HG02981 (cell line): ENCODE data around the gene LGALS7.

Source experiments
- ATAC-seq: cut with Tn5 transposase; IDR thresholded peaks from one replicate; pipeline ENCODE4 v1.9.1; 2021; ENCODE audit warnings: mild to moderate bottlenecking, moderate library complexity; ENCODE audit not compliant: unreplicated experiment

LGALS7 gene

DNA sequence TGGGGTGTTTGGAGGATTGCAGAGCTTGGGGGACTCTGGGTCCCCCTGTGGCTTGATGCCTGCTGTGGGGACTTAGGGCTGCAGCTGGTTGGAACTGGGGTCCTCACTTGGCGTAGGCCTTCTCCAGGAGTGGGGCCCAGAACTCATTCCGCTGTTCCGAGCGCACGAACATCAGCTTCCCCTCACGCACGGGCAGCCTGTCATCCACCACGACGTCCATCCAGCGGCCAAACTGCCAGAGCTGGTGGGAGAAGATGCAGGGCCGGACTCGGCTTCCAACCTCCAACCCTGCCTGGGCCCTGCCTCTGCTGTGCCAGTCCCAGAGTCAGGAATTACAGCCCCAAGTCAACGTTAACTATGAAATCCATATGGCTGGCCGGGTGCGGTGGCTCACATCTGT lies 31.6 kb downstream of the LGALS7 start:
- no peak for ATAC-seq

DNA sequence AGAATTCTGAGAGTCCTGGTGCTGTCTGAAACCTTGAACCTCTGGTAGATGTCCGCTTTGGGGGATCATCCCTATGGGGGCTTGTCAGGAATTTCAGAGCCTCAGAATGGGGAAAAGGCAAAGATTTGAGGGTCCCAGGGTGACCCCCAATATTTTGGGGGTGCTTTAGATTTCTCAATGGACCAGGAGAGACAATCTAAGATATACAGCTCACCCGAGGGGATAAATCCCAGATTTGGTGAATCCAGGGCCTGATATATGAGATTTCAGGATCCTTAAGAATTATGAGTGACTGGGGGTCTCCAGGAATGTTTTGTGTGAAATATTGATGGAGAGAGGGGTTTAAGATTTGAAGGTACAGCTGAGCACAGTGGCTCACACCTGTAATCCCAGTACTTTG lies 32.4 kb downstream of the LGALS7 start:
- ATAC-seq: no peak

DNA sequence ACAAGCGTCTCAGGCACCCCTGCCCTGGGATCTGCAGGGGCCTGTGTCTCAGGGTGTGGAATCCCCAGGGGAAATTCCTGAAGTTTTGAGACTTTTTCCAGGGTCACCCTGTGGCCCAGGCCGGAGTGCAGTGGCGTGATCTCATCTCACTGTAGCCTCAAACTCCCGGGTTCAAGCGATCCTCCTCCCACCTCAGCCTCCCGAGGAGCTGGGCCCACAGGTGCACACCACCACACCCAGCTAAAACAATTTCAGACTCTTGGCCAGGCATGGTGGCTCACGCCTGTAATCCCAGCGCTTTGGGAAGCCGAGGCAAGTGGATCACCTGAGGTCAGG lies 33.1 kb downstream of the LGALS7 start:
- ATAC-seq: no peak

DNA sequence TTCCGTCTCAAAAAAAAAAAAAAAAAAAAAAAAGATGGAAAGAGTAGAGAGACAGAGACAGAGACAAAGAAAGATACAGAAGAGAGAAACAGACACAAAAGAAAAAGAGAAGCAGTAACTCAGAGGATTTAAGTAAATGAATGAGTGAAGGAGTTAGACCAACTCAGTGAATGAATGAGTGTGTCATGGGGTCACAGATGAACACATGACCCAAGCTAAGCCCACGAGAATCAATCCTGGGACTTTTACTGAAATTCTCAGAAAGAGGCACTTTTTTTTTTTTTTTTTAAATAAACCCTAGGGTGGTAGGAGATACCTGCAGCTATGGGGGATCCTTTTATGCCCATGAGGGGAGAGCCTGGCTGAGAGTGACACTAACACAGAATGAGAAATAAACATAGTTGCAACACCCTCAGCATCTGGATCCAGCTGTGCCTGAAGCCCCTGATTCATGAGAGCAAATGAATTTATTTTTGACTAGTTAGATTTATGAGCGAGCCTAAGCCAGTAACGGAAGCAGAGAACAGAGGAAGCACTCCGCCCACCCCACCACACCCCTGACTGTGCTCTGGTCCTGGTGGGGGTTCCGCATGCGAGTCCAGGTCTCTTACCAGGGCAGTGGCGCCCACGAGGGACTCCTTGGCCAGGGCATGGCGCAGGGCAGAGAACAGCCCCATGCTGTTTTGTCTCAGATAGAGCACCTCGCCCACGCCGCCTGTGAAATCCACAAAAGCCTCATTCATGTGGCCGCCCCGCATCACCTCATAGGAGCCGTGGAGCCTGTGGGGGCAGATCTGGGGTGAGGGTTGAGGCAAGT lies 33.7 kb downstream of the LGALS7 start:
- ATAC-seq: no peak

DNA sequence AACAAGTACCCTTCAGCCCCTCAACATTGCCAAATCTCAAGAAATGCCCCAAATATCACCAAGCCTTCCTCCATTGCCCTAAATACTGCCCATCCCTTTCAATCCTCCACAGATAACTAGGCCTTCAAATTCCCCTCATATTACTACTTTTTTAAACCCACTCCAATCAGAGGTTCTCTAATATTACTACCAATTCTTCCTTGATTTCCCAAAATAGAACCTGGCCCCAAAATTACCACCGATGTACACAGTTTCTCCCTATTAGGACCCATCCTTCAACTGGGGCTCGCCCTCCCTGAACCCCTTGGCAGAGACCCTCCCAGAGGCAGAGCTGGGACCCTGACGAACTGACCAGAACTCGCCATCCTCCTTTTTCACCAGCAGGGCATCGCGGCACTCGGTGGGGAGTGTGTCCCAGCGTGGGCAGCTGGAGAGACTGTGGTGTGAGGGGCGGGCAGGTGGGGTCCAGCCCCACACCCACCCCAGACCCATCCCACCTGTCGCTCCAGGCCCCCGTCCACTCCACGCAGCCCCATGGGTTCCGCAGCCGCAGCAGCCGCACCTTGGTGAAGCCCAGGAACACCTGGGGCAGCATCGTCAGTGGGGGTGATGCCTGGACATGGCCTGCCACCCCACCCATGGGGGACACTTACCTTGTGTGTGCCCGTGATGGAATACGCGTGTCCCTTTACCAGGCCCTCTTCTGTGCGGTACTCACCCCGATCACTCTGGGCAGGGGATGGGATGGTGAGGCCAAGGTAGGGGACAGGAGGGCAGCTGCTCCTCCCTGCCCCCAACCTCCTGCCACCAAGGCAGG lies 35.2 kb downstream of the LGALS7 start:
- ATAC-seq: no peak

DNA sequence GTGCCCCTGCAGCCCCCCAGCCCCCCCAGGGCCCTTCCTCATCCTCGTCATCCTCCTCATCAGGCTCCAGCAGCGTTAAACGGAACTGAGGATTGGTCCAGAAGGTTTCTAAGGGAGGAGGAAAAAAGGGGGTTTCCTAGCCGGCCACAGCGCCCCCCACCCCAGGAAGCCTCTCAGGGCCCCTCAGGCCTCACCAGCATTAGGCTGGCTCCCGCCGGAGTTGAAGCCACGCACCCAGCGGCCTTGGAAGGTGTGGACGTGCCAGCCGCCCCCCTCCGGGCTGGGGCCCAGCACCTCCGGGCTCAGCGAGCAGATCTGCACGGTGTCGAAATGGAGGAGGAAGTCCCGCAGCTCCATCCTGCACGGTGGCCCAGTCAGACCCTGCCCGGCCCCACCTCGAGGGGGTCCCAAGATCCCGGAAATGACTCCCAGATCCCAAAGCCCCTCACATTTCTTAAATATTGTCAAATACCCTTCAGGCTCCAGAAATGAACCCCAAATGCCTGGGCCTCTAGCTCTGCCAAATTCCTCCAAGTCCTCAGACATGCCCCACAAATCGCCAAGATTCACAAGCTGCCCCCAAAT lies 35.9 kb downstream of the LGALS7 start:
- no peak for ATAC-seq

DNA sequence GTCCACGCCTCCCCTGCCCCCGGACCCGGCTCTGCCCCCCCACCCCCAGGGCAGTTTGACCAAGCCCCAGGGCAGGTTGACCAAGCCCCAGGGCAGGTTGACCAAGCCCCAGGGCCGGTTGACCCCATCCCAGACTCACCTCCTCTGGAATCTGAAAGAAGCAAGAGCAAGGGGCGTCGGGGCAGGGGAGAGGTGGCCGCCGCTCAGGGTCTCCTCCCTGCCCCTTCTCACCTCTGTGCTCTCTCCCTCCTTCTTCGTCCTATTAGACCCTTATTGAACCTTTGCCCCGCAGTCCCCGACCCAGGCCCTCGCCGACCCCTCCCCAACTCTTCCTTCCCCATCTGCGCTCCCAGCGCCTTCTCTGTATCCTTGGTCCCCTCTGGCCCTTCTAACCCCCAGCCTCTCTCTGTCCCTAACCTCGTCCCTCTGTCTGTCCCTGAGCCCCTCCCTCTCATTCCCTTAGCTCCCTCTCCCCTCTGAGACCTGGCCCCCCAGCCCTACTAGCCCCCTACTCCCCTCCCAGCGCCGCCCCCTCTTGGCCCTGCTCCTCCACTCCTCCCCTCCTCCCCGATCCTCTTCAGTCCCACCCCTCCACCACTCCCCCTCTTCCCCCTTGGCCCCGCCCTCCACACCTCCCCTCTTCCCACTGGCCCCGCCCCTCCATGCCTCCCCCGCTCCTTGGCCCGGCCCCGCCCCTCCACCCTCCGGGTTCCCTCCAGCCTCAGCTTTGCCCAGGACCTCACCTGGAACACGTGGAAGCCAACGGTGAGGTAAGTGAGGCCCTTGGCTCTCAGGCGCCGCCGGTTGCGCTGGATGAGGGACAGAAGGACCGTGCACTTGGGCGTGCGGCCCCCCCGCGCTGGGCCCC lies 36.7 kb downstream of the LGALS7 start:
- no peak for ATAC-seq

DNA sequence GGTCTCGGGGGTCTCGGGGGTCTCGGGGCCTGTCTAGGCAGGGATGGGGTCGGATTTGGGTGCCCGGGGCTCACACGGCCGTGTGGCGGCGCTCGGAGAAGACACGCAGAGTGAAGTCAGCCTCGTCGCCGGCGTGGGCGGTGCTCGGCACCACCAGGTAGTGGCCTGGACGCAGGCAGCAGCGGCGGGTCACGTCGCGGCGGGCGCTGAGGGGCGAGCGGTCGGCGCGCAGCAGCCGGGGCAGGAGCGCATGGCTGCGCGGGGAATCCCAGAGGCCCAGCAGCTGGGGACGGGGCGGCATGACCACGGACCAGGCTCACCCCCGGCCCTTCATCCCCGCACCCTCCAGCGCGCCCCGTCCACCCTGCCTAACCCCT lies 37.3 kb downstream of the LGALS7 start:
- no peak for ATAC-seq

DNA sequence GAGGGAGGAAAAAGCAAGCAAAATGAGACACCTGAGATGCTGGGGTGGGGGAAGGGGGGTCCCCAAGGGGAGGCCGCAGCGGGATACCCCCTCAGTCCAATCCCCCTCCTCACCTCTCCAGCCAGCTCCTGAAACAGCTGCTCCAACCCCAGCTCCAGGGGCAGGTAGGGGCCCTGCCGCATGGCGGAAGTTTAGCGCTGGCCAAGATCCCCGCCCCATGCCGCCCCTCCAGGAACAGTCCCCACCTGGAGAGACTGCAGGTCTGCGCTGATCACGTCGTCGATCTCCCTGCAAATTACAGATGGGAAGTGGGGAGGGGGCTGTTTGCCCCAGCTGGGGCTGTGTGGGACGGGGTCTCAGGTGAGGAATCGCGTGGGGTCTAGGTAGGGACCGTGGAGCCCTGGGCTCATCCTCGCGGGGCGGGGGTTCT lies 38.0 kb downstream of the LGALS7 start:
- ATAC-seq: no peak

DNA sequence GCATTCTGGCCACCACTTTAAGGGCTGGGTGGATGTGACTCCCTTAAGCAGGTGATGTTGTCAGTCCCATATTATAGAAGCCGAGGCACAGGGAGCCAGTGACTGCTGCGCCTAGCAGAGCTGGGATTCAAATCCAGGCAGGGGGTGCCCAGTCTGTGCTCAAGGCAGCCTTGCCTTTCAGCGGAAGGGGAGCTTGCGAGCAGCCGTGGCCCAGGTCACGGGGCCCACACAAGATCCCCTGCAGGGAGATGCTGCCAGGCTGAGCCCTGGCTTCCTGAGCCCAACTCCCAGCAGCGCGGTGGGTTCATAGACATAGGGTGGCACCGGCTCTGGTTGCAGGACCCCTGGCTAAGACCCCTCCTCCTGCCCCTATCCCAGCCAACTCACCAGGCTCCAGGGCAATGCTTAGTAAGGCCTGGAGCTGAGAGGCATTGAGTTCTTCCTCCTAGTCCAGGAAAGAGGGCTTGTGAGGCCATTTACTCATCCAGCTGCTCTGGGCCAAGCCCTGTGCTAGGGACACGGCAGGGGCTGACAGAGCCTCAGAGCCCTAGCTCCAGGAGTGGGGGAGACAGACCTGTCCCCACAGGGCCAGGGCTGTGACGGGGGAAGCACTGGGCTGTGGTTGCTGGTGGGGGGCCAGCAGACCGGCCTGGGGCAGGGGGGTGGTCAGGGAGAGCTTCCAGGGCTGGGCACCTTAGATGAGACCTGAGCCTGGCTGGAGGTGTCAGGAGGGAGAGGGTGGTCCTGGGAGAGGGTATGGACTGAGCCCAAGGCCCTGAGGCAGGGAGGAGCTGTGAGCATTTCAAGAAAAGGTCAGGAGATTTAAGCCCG lies 38.7 kb downstream of the LGALS7 start:
- ATAC-seq: no peak

DNA sequence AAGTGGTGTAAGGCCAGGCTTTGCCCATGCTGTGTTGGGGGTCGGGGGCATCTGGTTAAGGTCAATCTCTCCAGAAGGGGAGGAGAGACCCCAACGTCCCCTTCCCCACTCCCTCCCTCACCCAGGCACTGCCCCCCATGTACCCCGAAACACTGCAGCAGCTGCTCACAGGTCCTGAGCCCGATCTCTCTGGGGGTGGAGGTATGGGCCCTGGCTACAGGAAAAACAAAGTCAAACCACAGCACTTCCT lies 39.2 kb downstream of the LGALS7 start:
- ATAC-seq: no peak

DNA sequence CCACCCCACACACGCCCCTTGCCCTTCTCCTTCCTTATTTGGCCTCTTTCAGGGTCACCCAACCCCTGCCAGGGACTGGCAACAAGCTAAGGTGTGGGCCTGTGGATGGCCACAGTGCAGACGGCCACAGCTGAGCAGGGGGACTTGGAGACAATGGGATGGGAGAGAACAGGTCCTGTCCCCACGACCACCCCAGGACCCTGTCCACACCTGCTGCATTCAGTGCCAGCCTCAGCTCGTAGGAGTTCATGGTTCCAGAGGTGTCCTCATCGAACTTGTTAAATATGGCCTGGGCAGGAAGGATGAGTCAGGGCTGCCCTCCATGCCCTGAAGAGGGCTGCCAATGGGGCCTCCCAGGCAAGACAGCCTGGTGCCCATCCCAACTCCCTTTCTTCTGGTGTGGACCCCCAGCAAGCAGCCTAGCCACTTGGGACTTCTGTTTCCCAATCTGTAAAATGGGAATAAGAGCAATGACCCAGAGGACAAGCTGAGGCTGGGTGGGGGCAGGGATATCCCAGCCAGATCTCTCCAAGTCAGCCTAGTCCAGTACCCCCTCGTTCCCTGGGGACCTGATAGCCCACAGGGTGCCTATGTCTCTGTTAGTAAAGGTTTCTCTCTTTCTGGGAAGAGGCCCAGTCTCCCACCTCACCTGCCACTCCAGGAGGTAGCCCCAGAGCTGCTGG lies 39.7 kb downstream of the LGALS7 start:
- no peak for ATAC-seq

DNA sequence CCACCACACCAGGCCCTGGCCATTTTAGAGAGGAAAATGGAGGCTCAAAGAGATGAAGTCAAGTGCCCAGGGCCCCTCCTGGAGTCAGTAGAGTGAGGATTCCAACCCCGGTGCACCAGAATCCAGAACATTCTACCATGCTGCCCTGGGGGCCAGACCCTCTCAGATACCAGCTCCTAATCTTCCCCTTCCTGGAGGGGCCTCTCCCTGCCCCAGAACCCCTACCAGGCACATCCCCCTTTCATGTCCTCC lies 40.1 kb downstream of the LGALS7 start:
- ATAC-seq: no peak

DNA sequence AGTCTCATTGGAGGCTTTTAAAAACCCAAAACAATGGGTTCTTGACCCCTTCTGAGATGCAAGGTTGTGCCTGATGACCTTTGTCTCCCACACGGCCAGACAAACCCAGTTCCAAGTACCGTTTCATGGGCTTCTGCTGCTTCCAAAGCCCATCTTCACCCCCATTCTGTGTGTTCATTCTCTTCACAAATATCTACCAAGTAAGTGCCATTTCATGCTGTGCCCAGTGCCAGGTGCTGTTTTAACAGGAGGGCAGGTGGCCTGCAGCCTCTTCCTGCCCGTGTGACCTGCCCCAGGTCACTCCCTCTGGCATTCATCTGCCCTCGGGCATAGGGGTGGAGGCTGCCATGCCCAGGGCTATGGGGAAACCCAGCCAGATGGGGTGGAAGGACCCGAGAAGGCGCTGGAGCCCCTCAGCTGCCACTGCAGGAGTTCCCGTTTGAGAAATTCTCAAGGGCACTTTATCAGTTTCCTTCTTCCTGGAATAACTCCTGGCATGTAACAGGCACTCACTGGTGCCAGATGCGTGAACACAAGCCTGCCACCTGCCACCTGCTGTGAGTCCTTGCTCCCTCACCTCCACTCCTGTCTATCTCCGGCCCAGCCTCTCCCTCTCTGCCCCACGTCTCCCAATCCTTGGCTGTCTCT lies 41.5 kb downstream of the LGALS7 start:
- ATAC-seq: no peak

DNA sequence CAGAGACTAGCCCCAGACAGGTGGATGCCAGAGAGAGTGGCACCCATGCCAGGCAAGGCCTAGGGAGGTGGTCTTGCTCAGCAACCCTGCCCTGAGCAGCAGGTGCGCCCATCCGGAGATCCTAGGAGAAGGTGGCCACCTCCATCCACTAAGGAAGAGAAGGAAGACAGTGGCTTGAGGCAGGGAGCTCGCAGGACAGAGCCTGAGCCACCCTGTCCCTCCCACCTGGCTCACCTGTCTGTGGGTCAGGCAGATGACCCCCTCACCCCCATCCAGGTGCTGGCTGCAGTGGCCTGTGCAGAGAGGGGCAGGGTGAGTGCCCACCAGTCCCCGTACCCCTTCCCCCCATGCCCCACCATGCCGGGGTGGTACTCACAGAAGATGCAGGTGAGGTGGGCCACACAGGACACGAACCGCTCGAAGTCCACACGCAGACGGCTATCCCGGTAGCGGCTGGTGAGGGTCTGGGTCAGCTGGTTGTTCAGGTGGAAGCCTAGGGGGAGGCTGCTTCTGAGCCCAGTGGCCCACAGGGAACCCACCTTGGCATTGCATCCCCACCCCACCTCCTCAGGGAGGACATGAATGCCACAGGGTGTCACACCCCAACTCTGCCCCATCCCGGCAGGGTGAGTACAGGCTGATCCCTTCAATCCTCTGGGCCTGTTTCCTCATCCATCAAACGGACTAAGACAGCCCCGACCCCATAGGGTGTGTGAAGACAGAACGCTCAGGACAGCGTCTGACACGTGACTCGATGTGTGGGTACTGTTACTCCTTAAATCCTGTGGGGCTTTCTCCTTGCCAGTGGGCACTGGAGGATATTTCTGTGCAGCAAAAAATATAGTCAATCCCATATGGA lies 42.4 kb downstream of the LGALS7 start:
- ATAC-seq: no peak

DNA sequence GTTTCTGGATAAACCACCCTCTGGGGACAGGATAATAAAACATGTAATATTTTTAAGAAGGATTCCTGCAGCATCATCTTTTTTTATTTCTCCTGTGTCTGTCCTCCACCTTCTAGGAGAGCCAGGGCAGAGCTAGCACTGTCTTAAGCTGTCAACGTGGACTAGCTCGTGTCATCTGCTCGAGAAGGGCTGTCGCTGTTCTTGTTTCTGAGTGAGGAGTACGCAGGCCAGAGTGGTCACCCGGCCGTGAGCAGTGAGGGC lies 42.9 kb downstream of the LGALS7 start:
- ATAC-seq: no peak

DNA sequence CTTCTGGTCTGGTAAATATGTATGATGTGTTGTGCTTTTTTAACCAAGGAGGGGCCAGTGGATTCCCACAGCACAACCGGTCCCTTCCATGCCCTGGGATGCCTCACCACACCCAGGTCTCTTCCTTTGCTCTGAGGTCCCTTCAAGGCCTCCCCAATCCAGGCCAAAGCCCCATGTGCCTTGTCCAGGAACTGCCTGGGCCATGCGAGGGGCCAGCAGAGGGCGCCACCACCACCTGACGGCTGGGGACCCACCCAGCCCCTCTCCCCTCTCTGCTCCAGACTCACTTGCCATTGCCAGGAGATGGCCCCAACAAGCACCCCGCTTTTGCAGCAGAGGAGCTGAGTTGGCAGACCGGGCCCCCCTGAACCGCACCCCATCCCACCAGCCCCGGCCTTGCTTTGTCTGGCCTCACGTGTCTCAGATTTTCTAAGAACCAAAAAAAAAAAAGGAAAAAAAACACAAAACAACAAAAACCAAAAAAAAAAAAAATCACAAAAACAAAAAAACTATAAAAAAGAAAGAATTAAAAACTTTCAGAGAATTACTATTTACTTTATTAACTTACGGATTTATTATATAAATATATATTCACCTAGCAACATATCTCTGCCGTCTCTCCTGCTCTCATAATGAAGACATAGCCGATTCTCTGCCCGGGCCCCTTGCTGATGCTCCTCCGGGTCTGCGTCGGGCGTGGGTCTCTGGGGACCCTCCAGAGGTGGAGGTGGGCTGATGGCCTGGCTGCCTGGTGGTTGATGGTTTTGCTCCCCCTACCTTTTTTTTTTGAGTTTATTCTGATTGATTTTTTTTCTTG lies 43.5 kb downstream of the LGALS7 start:
- no peak for ATAC-seq
